Thyroid gland (tissue), 4 donors: ENCODE results near the gene SPTBN4. TPM values are rescaled to one million over a fixed set of nuclear protein-coding genes. Genes with fewer than 3 reads are reported as not detected.
A peak's percentile ranks its signal among the peaks of the same experiment; 100 is the strongest.

ENCODE experiments used
- DNase-seq, 2 donors: peaks; one replicate each; pipeline ENCODE4 v3.0.0-alpha.2; 2019
- H3K27ac ChIP-seq, 3 donors: fragments of 200-600 bp; sonication (generic); 1 replicate in 2 of 3; 2 replicates in 1 of 3; pipeline ENCODE4 v1.5.1; 2016 to 2019; ENCODE audit warnings: mild to moderate bottlenecking in 1 of 3, moderate library complexity in 1 of 3
- H3K27me3 ChIP-seq: fragments of 200-600 bp; sonication (generic); one replicate; pipeline ENCODE4 v1.5.1; 2019
- H3K36me3 ChIP-seq, 2 donors: fragments of 200-600 bp; sonication (generic); one replicate each; pipeline ENCODE4 v1.5.1; 2016 to 2019
- H3K4me1 ChIP-seq, 2 donors: fragments of 200-600 bp; sonication (generic); one replicate each; pipeline ENCODE4 v1.5.1; 2017 to 2019
- H3K4me3 ChIP-seq, 3 donors: fragments of 200-600 bp; sonication (generic); replicated peaks in 1 of 3; 1 replicate in 2 of 3; 2 replicates in 1 of 3; pipeline ENCODE4 v1.5.1; 2016; ENCODE audit warnings: mild to moderate bottlenecking in 1 of 3
- H3K9me3 ChIP-seq: fragments of 200-600 bp; sonication (generic); one replicate; pipeline ENCODE4 v1.5.1; 2017
- CTCF ChIP-seq, 6 experiments: fragments of 200-600 bp in 3 of 6; fragments of 450-650 bp in 3 of 6; sonication (generic) in 3 of 6; IDR thresholded peaks; one replicate each; pipeline ENCODE4 v1.5.1; 2016 to 2019; ENCODE audit warnings: antibody characterized with exemption in 6 of 6, mild to moderate bottlenecking in 2 of 6, inconsistent platforms in 1 of 6, moderate library complexity in 1 of 6
- POLR2A ChIP-seq, 2 donors: fragments of 450-650 bp; IDR thresholded peaks; one replicate each; pipeline ENCODE4 v1.6.1; 2017; ENCODE audit warnings: antibody characterized with exemption in 2 of 2, mild to moderate bottlenecking in 2 of 2, moderate library complexity in 1 of 2
- WGBS, 2 donors: methylation state at CpG; one replicate each; pipeline ENCODE4 v1.1.5; 2017; 5-methylcytosine and 5-hydroxymethylcytosine counted together
- intact Hi-C: fragments of 100-400 bp; cut with DNase I; formaldehyde crosslinking; loops from one replicate; pipeline ENCODE4 v1.15.1; 2023
- total RNA-seq, 4 donors: library from RNA; depleted of rRNA; stranded (reverse); fragments of >200 nt; gene quantifications; one replicate each; pipeline ENCODE4 v1.2.3, GENCODE V29; 2016

The SPTBN4 gene
- total RNA-seq, 4 donors from 2014 or later = 0.67 to 2.7 (median 1.0) TPM

- Histone ChIP-seq H3K27me3 (no peaks in the 10 kb centered on the region), H3K4me1 (peaks cover 8 to 28% of the 10 kb centered on the region in 2 donors), H3K36me3 (peaks cover 13 to 18% of the 10 kb centered on the region in 2 donors), H3K4me3 (no peak overlapping the region), H3K9me3 (no peaks in the 10 kb centered on the region), H3K27ac (peak overlapping the region; percentile 17 to 88 (median 30))
- peak; percentile 51 to 65 for DNase-seq
- no peak for TF ChIP-seq CTCF (IDR thresholded peaks at IDR 0.05)
- TF ChIP-seq POLR2A (IDR thresholded peaks at IDR 0.05) = no peak
- intact Hi-C loops = loop anchor here (10.0 kb wide), 1 partner anchor 101 kb away; the partner anchor contains the start of genes C19orf47 and PLD3
- 59 to 61% methylated on average over 9 of the region's 9 CpGs for WGBS, 2 donors
Observed at GRCh38 chr19:40445780-40446262, 21.0 kb upstream of the SPTBN4 start.

- Histone ChIP-seq H3K36me3 (peaks cover 8 to 13% of the 10 kb centered on the region in 2 donors), H3K27ac (peak overlapping the region in 2 of 3 donors; percentile 30 to 88), H3K4me3 (no peak overlapping the region), H3K4me1 (peaks cover 8 to 28% of the 10 kb centered on the region in 2 donors), H3K9me3 (no peaks in the 10 kb centered on the region), H3K27me3 (no peaks in the 10 kb centered on the region)
- TF ChIP-seq POLR2A (IDR thresholded peaks at IDR 0.05) (no peak), CTCF (IDR thresholded peaks at IDR 0.05) (no peak)
- WGBS, 2 donors = 79 to 80% methylated on average over 8 of the region's 8 CpGs
- no peak for DNase-seq
- intact Hi-C loops = loop anchor here (10.0 kb wide), 1 partner anchor 102 kb away; the partner anchor contains the start of genes C19orf47 and PLD3
Observed at GRCh38 chr19:40446263-40446784, 20.5 kb upstream of the SPTBN4 start.

GRCh38 chr19:40449506-40449905, 17.3 kb upstream of the SPTBN4 start:
- DNase-seq = no peak
- Histone ChIP-seq H3K4me1 (peaks cover 5 to 16% of the 10 kb centered on the region in 2 donors), H3K9me3 (no peaks in the 10 kb centered on the region), H3K27me3 (no peaks in the 10 kb centered on the region), H3K27ac (no peak overlapping the region), H3K4me3 (no peak overlapping the region), H3K36me3 (peaks cover 0 to 7% of the 10 kb centered on the region in 2 donors)
- intact Hi-C loops = loop anchor here (10.0 kb wide), 1 partner anchor 105 kb away; the partner anchor contains the start of genes C19orf47 and PLD3
- 91 to 94% methylated on average over 4 of the region's 4 CpGs for WGBS, 2 donors
- TF ChIP-seq POLR2A (IDR thresholded peaks at IDR 0.05) (no peak), CTCF (IDR thresholded peaks at IDR 0.05) (no peak)

GRCh38 chr19:40450664-40451063, 16.1 kb upstream of the SPTBN4 start:
- Histone ChIP-seq H3K36me3 (peaks cover 0 to 7% of the 10 kb centered on the region in 2 donors), H3K27ac (no peak overlapping the region), H3K27me3 (no peaks in the 10 kb centered on the region), H3K4me1 (peaks cover 0 to 7% of the 10 kb centered on the region in 2 donors), H3K9me3 (no peaks in the 10 kb centered on the region), H3K4me3 (no peak overlapping the region)
- intact Hi-C loops = no loop called here
- TF ChIP-seq POLR2A (IDR thresholded peaks at IDR 0.05) (no peak), CTCF (IDR thresholded peaks at IDR 0.05) (no peak)
- no peak for DNase-seq
- 97 to 99% methylated on average over 4 of the region's 4 CpGs for WGBS, 2 donors

GRCh38 chr19:40452016-40452415, 14.8 kb upstream of the SPTBN4 start:
- H3K36me3 ChIP-seq = peaks cover 0 to 7% of the 10 kb centered on the region in 2 donors
- H3K9me3 ChIP-seq = no peaks in the 10 kb centered on the region
- no peak for DNase-seq
- TF ChIP-seq POLR2A (IDR thresholded peaks at IDR 0.05) (no peak), CTCF (IDR thresholded peaks at IDR 0.05) (no peak)
- WGBS, 2 donors = 63 to 66% methylated on average over 5 of the region's 5 CpGs
- no peaks in the 10 kb centered on the region for H3K4me1 ChIP-seq
- no peak overlapping the region for H3K27ac ChIP-seq
- intact Hi-C loops = no loop called here
- no peaks in the 10 kb centered on the region for H3K27me3 ChIP-seq
- H3K4me3 ChIP-seq = no peak overlapping the region
